H9 (cell line): Measurements from ENCODE around the gene CCDC182. TPM values are rescaled to one million over a fixed set of nuclear protein-coding genes. Genes with fewer than 3 reads are reported as not detected.

Experiments
- DNase-seq: peaks from one replicate; pipeline ENCODE4 v3.0.0-alpha.2; 2017
- H2AFZ ChIP-seq: one replicate; pipeline ENCODE4 v1.6.1; 2013; ENCODE audit warnings: mild to moderate bottlenecking, low read length, control low read depth, moderate library complexity
- H2AK5ac ChIP-seq: 2 replicates; pipeline ENCODE4 v1.6.1; 2013; ENCODE audit warnings: low read length, control low read depth, mixed read lengths; ENCODE audit not compliant: insufficient read length
- H2BK120ac ChIP-seq: one replicate; pipeline ENCODE4 v1.6.1; 2013; ENCODE audit warnings: low read depth, mild to moderate bottlenecking, low read length, control low read depth, inconsistent platforms; ENCODE audit not compliant: poor library complexity, severe bottlenecking
- H2BK12ac ChIP-seq: 2 replicates; pipeline ENCODE4 v1.6.1; 2013; ENCODE audit warnings: low read length, control low read depth, mixed read lengths, low read depth; ENCODE audit not compliant: insufficient read length
- H2BK15ac ChIP-seq: 2 replicates; pipeline ENCODE4 v1.6.1; 2013; ENCODE audit warnings: low read depth, low read length, control low read depth
- H2BK20ac ChIP-seq: one replicate; pipeline ENCODE4 v1.6.1; 2013; ENCODE audit warnings: low read depth, mild to moderate bottlenecking, low read length, control low read depth, inconsistent platforms; ENCODE audit not compliant: poor library complexity, severe bottlenecking
- H2BK5ac ChIP-seq: 2 replicates; pipeline ENCODE4 v1.6.1; 2013; ENCODE audit warnings: low read length, control low read depth, mixed read lengths; ENCODE audit not compliant: insufficient read length
- H3K14ac ChIP-seq: 2 replicates; pipeline ENCODE4 v1.6.1; 2013; ENCODE audit warnings: low read length, control low read depth; ENCODE audit not compliant: insufficient read depth
- H3K18ac ChIP-seq: 2 replicates; pipeline ENCODE4 v1.6.1; 2013; ENCODE audit warnings: low read depth, mild to moderate bottlenecking, mixed read lengths, low read length, control low read depth; ENCODE audit not compliant: insufficient read length
- H3K23ac ChIP-seq: 2 replicates; pipeline ENCODE4 v1.6.1; 2013; ENCODE audit warnings: low read length, control low read depth, mixed read lengths, low read depth; ENCODE audit not compliant: insufficient read length
- H3K23me2 ChIP-seq: 2 replicates; pipeline ENCODE4 v1.6.1; 2013; ENCODE audit warnings: low read depth, mild to moderate bottlenecking, mixed read lengths, low read length, control low read depth; ENCODE audit not compliant: insufficient read length, poor library complexity, severe bottlenecking
- H3K27ac ChIP-seq: 2 replicates; pipeline ENCODE4 v1.5.1; 2013; ENCODE audit warnings: low read length, control low read depth, mixed read lengths, low read depth; ENCODE audit not compliant: insufficient read length
- H3K27me3 ChIP-seq: 2 replicates; pipeline ENCODE4 v1.6.1; 2013; ENCODE audit warnings: low read length, control low read depth, inconsistent platforms; ENCODE audit not compliant: insufficient read depth
- H3K4ac ChIP-seq: 2 replicates; pipeline ENCODE4 v1.6.1; 2013; ENCODE audit warnings: low read depth, mild to moderate bottlenecking, control low read depth, inconsistent platforms, low read length, moderate library complexity
- H3K4me1 ChIP-seq: 2 replicates; pipeline ENCODE4 v1.6.1; 2013; ENCODE audit warnings: low read length, control low read depth, inconsistent platforms; ENCODE audit not compliant: insufficient read depth
- H3K4me2 ChIP-seq: 2 replicates; pipeline ENCODE4 v1.6.1; 2013; ENCODE audit warnings: low read length, control low read depth, mixed read lengths; ENCODE audit not compliant: insufficient read length, insufficient read depth
- H3K56ac ChIP-seq: 2 replicates; pipeline ENCODE4 v1.6.1; 2013; ENCODE audit warnings: low read depth, mild to moderate bottlenecking, mixed read lengths, low read length, control low read depth; ENCODE audit not compliant: insufficient read length
- H3K79me1 ChIP-seq: 2 replicates; pipeline ENCODE4 v1.6.1; 2013; ENCODE audit warnings: low read depth, mild to moderate bottlenecking, moderate library complexity, low read length, control low read depth, inconsistent platforms; ENCODE audit not compliant: insufficient read depth, poor library complexity, severe bottlenecking
- H3K79me2 ChIP-seq: 2 replicates; pipeline ENCODE4 v1.6.1; 2013; ENCODE audit warnings: low read length, control low read depth, inconsistent platforms; ENCODE audit not compliant: insufficient read depth
- H3K9ac ChIP-seq: 2 replicates; pipeline ENCODE4 v1.6.1; 2013; ENCODE audit warnings: low read length, control low read depth, mixed read lengths; ENCODE audit not compliant: insufficient read length; ENCODE audit errors: extremely low read depth
- H3K9me3 ChIP-seq: one replicate; pipeline ENCODE4 v1.6.1; 2013; ENCODE audit warnings: low read depth, low read length, inconsistent platforms; ENCODE audit not compliant: control insufficient read depth
- H3T11ph ChIP-seq: one replicate; pipeline ENCODE4 v1.6.1; 2013; ENCODE audit warnings: mild to moderate bottlenecking, low read length, control low read depth, inconsistent platforms
- H4K20me1 ChIP-seq: one replicate; pipeline ENCODE4 v1.6.1; 2013; ENCODE audit not compliant: control insufficient read depth, insufficient read length, insufficient read depth
- H4K5ac ChIP-seq: 2 replicates; pipeline ENCODE4 v1.6.1; 2013; ENCODE audit warnings: low read depth, mild to moderate bottlenecking, mixed read lengths, low read length, control low read depth; ENCODE audit not compliant: insufficient read length
- H4K8ac ChIP-seq: replicated peaks from 2 replicates; pipeline ENCODE4 v1.6.1; 2013; ENCODE audit warnings: low read length, control low read depth, mixed read lengths, low read depth; ENCODE audit not compliant: insufficient read length
- H4K91ac ChIP-seq: 2 replicates; pipeline ENCODE4 v1.6.1; 2013; ENCODE audit warnings: low read depth, mild to moderate bottlenecking, moderate library complexity, mixed read lengths, low read length, control low read depth; ENCODE audit not compliant: insufficient read length
- H3K27ac Mint-ChIP-seq, 3 experiments: 2 replicates in 2 of 3; 3 replicates in 1 of 3; pipeline ENCODE4 v1.8.0; 2020 to 2021; ENCODE audit warnings: mixed read lengths in 3 of 3, mild to moderate bottlenecking in 1 of 3, moderate library complexity in 1 of 3
- H3K27me3 Mint-ChIP-seq: 2 replicates; pipeline ENCODE4 v1.8.0; 2021; ENCODE audit warnings: low read depth, mild to moderate bottlenecking, moderate library complexity, mixed read lengths
- H3K36me3 Mint-ChIP-seq, 3 experiments: 2 replicates in 2 of 3; 3 replicates in 1 of 3; pipeline ENCODE4 v1.8.0; 2020 to 2021; ENCODE audit warnings: low read depth in 3 of 3, mixed read lengths in 3 of 3; ENCODE audit not compliant: insufficient read depth in 1 of 3
- H3K4me1 Mint-ChIP-seq, 2 experiments: 2 replicates each; pipeline ENCODE4 v1.8.0; 2020; ENCODE audit warnings: mixed read lengths in 2 of 2
- H3K4me3 Mint-ChIP-seq, 2 experiments: 2 replicates in 1 of 2; 3 replicates in 1 of 2; pipeline ENCODE4 v1.8.0; 2020 to 2021; ENCODE audit warnings: mild to moderate bottlenecking in 2 of 2, mixed read lengths in 2 of 2, moderate library complexity in 1 of 2
- H3K9me3 Mint-ChIP-seq, 2 experiments: 2 replicates in 1 of 2; 3 replicates in 1 of 2; pipeline ENCODE4 v1.8.0; 2020; ENCODE audit warnings: mild to moderate bottlenecking in 2 of 2, mixed read lengths in 2 of 2, moderate library complexity in 1 of 2
- CTCF ChIP-seq: fragments of 200-600 bp; sonication (generic); conservative IDR thresholded peaks from 3 replicates; pipeline ENCODE4 v1.8.0; 2021; ENCODE audit warnings: antibody characterized with exemption, mild to moderate bottlenecking
- WGBS: extraction: QIAGEN DNeasy Blood & Tissue Kit; methylation state at CpG from one replicate; pipeline ENCODE4 v1.1.7; 2013; ENCODE audit warnings: missing lambda C conversion rate, low lambda C conversion rate, mixed read lengths; ENCODE audit not compliant: insufficient read length; ENCODE audit errors: extremely low coverage; 5-methylcytosine and 5-hydroxymethylcytosine counted together
- total RNA-seq: library from RNA; stranded (reverse); gene quantifications from 2 replicates; pipeline ENCODE4 v1.2.1, GENCODE V29; 2021

CCDC182 gene
- total RNA-seq, 1 experiment from 2014 or later: not detected

DNA sequence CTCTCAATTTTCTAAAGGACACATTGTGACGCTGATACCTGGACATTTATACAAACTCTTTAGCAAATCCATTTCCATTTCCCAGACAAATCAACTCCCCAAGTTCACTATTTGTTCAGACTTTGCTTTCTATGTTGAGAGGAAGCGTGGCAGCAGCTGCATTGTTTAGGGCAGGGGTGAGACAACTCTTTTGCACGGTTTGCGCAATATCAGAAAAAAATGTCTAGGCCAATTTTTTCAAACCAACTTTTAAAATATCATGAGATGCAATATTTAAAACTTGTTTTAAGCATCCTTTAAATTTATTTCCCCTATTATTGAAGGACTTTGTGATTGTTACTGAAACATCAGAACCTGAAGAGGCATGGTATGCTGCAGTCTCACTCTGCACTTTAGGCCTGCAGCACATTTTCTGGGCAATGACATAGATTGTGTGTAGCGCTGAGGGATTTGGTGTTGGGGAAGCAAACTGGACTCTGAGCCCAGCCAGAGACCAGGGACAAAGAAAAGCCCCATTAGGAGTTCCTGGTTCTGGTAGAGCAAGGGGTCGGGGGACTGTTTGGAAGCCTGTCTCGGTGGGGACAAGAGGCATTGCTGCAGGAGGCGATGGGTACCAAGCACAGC lies 6.4 kb upstream of the CCDC182 start:
- no peaks in the 10 kb centered on the region for H3K23me2 ChIP-seq
- Mint-ChIP-seq H3K4me1 (peaks cover 6 to 15% of the 10 kb centered on the region in 2 experiments; a peak in 3 of 4 replicates), H3K27ac (no peak overlapping the region), H3K9me3 (no peaks in the 10 kb centered on the region), H3K4me3 (no peak overlapping the region), H3K36me3 (no peaks in the 10 kb centered on the region), H3K27me3 (peaks cover 5% of the 10 kb centered on the region; the same call in 1 of the 2 replicates)
- no peak overlapping the region for H2AK5ac ChIP-seq
- H3K23ac ChIP-seq: no peak overlapping the region
- H2BK120ac ChIP-seq: no peak overlapping the region
- no peak overlapping the region for H4K8ac ChIP-seq
- H3T11ph ChIP-seq: no peak overlapping the region
- no peaks in the 10 kb centered on the region for H3K79me1 ChIP-seq
- no peak overlapping the region for H3K18ac ChIP-seq
- no peak overlapping the region for H3K9ac ChIP-seq
- WGBS: no CpG with 5 or more reads among the region's 8 CpGs
- H2BK5ac ChIP-seq: no peak overlapping the region
- H3K27ac ChIP-seq: no peak overlapping the region
- no peaks in the 10 kb centered on the region for H3K9me3 ChIP-seq
- no peak overlapping the region for H2BK15ac ChIP-seq
- no peaks in the 10 kb centered on the region for H3K79me2 ChIP-seq
- H4K20me1 ChIP-seq: no peaks in the 10 kb centered on the region
- no peak overlapping the region for H3K56ac ChIP-seq
- DNase-seq: no peak
- H2AFZ ChIP-seq: no peak overlapping the region
- no peak overlapping the region for H4K91ac ChIP-seq
- H3K4me1 ChIP-seq: no peaks in the 10 kb centered on the region
- no peak overlapping the region for H4K5ac ChIP-seq
- TF ChIP-seq CTCF: no peak
- H3K4ac ChIP-seq: no peak overlapping the region
- H3K4me2 ChIP-seq: no peak overlapping the region
- H3K14ac ChIP-seq: no peak overlapping the region
- H2BK20ac ChIP-seq: no peak overlapping the region
- H3K27me3 ChIP-seq: no peaks in the 10 kb centered on the region
- no peak overlapping the region for H2BK12ac ChIP-seq
